Progenitor cell of endocrine pancreas (in vitro differentiated cells): Measurements from ENCODE around the gene AHCYL1. TPM values are rescaled to one million over a fixed set of nuclear protein-coding genes. Genes with fewer than 3 reads are reported as not detected.

Experiments used
- DNase-seq: peaks from one replicate; pipeline ENCODE4 v3.0.0; 2021; ENCODE audit warnings: low spot score; ENCODE audit not compliant: unreplicated experiment
- H3K27ac Mint-ChIP-seq: 2 replicates; pipeline ENCODE4 v1.8.0; 2021; ENCODE audit warnings: mild to moderate bottlenecking, moderate library complexity, mixed read lengths
- H3K27me3 Mint-ChIP-seq: 2 replicates; pipeline ENCODE4 v1.8.0; 2021; ENCODE audit warnings: mixed read lengths
- H3K36me3 Mint-ChIP-seq: 2 replicates; pipeline ENCODE4 v1.8.0; 2022; ENCODE audit warnings: mixed read lengths; ENCODE audit not compliant: insufficient read depth
- H3K4me1 Mint-ChIP-seq: 2 replicates; pipeline ENCODE4 v1.8.0; 2021; ENCODE audit warnings: low read depth, mixed read lengths
- H3K4me3 Mint-ChIP-seq: 2 replicates; pipeline ENCODE4 v1.8.0; 2021; ENCODE audit warnings: low read depth, mild to moderate bottlenecking, moderate library complexity, mixed read lengths
- H3K9me3 Mint-ChIP-seq: 2 replicates; pipeline ENCODE4 v1.8.0; 2021; ENCODE audit warnings: low read depth, mixed read lengths
- total RNA-seq: library from RNA; stranded (reverse); gene quantifications from 2 replicates; pipeline ENCODE4 v1.2.1, GENCODE V29; 2021
- TF ChIP-seq, protein P1 (sequence below): fragments of 200-600 bp; sonication (generic); IDR thresholded peaks from one replicate; pipeline ENCODE4 v1.5.0; 2021; ENCODE audit warnings: antibody characterized with exemption, mild to moderate bottlenecking; ENCODE audit not compliant: unreplicated experiment

The AHCYL1 gene
- total RNA-seq, 1 donor from 2014 or later: 90.2 TPM

DNA sequence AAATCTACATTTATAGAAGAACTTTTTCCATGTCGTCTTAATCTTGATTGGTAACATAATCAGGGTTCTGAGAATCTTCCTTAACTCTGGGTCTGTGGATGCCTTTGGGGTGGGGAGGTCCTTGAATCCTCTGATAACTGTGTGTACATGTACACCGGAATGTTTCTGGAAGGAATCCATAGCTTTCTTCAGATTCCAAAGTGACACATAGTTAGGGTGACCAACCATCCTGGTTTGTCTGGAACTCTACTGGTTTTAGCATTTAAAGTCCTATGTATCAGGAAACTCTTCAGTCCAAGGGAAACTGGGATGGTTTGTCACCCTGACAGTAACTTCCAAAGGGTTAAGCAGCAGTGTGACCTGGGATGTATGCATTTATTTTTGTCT is 66.7 kb downstream of the AHCYL1 start:
- DNase-seq: no peak
- no peak overlapping the region for H3K4me3 Mint-ChIP-seq
- no peak overlapping the region for H3K27ac Mint-ChIP-seq
- peaks cover 4% of the 10 kb centered on the region for H3K4me1 Mint-ChIP-seq
- no peaks in the 10 kb centered on the region for H3K9me3 Mint-ChIP-seq
- no peaks in the 10 kb centered on the region for H3K27me3 Mint-ChIP-seq
- H3K36me3 Mint-ChIP-seq: peaks cover 33% of the 10 kb centered on the region
- TF ChIP-seq, protein P1, sequence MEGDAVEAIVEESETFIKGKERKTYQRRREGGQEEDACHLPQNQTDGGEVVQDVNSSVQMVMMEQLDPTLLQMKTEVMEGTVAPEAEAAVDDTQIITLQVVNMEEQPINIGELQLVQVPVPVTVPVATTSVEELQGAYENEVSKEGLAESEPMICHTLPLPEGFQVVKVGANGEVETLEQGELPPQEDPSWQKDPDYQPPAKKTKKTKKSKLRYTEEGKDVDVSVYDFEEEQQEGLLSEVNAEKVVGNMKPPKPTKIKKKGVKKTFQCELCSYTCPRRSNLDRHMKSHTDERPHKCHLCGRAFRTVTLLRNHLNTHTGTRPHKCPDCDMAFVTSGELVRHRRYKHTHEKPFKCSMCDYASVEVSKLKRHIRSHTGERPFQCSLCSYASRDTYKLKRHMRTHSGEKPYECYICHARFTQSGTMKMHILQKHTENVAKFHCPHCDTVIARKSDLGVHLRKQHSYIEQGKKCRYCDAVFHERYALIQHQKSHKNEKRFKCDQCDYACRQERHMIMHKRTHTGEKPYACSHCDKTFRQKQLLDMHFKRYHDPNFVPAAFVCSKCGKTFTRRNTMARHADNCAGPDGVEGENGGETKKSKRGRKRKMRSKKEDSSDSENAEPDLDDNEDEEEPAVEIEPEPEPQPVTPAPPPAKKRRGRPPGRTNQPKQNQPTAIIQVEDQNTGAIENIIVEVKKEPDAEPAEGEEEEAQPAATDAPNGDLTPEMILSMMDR: no peak

DNA sequence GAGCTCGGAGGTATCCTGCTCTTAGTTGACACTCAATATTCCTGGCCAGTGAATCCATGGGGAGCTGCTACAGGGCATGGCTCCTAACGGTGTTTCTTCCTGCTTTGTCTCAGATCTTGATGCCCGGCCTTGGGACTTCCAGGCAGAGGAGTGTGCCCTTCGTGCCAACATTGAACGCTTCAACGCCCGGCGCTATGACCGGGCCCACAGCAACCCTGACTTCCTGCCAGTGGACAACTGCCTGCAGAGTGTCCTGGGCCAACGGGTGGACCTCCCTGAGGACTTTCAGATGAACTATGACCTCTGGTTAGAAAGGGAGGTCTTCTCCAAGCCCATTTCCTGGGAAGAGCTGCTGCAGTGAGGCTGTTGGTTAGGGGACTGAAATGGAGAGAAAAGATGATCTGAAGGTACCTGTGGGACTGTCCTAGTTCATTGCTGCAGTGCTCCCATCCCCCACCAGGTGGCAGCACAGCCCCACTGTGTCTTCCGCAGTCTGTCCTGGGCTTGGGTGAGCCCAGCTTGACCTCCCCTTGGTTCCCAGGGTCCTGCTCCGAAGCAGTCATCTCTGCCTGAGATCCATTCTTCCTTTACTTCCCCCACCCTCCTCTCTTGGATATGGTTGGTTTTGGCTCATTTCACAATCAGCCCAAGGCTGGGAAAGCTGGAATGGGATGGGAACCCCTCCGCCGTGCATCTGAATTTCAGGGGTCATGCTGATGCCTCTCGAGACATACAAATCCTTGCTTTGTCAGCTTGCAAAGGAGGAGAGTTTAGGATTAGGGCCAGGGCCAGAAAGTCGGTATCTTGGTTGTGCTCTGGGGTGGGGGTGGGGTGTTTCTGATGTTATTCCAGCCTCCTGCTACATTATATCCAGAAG is 69.2 kb downstream of the AHCYL1 start:
- no peaks in the 10 kb centered on the region for H3K9me3 Mint-ChIP-seq
- peaks cover 38% of the 10 kb centered on the region for H3K36me3 Mint-ChIP-seq
- peak; percentile 73 for DNase-seq
- TF ChIP-seq, protein P1: peak; percentile 94
- peaks cover under 1% of the 10 kb centered on the region for H3K4me1 Mint-ChIP-seq
- no peak overlapping the region for H3K27ac Mint-ChIP-seq
- no peak overlapping the region for H3K4me3 Mint-ChIP-seq
- H3K27me3 Mint-ChIP-seq: no peaks in the 10 kb centered on the region

DNA sequence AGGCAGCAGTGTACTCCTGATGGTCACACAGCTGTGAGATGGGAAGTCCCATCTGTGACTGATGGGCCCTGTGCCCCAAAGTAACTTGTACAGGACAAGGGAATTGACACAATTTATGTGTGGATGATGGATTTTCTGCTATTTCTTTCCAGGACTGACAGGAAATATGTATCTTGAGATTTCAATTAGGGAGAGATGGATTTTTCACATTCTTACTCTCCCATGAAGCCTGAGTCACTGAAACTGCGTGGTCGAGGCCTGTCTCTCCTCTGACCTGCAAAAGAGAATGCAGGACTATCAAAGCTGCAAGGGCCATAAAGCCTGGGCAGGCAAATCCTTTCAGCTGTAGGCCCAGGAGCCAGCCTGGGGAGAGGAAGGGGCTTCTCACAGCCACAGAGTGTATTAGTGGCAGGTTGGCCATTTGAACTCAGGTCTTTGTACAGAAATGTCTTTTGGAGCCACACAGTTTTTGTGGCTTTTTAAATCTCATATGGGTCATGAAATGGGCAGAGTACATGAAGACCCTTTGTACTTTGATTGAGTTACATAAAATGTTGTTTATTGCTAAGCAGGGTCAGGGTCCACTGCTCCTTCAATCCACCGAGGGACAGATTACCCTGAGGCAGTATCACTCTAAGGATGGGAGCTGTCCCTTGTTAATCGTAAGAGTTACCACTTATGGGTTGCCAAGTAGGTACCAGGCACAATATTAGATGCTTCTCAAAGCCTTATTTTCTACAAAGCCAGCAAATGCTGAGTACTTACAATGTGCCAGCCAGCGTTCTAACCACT is 71.1 kb downstream of the AHCYL1 start:
- H3K27me3 Mint-ChIP-seq: no peaks in the 10 kb centered on the region
- H3K36me3 Mint-ChIP-seq: peaks cover 43% of the 10 kb centered on the region
- H3K9me3 Mint-ChIP-seq: no peaks in the 10 kb centered on the region
- H3K4me1 Mint-ChIP-seq: no peaks in the 10 kb centered on the region
- no peak overlapping the region for H3K4me3 Mint-ChIP-seq
- no peak for DNase-seq
- TF ChIP-seq, protein P1: no peak
- H3K27ac Mint-ChIP-seq: no peak overlapping the region

DNA sequence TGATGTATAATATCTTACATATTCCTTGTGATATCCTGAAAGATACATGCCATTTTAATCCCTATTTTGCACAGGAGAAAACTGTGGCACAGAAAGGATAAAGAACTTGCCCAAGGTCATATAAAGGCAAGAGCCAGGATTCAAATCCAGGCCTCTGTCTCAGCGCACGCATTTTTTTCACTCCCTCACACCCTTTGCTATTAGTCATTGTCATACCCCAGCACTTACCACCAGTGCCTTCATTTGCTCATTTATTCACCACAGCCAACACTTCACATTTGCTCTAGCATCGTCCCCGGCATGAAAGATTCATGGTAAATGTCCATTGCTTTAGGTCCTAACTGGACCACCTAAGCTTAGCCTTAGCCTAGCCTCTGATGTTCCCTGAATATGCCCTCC is 71.7 kb downstream of the AHCYL1 start:
- TF ChIP-seq, protein P1: no peak
- Mint-ChIP-seq H3K4me1 (no peaks in the 10 kb centered on the region), H3K27ac (no peak overlapping the region), H3K36me3 (peaks cover 42% of the 10 kb centered on the region), H3K4me3 (no peak overlapping the region), H3K9me3 (no peaks in the 10 kb centered on the region), H3K27me3 (no peaks in the 10 kb centered on the region)
- DNase-seq: no peak

DNA sequence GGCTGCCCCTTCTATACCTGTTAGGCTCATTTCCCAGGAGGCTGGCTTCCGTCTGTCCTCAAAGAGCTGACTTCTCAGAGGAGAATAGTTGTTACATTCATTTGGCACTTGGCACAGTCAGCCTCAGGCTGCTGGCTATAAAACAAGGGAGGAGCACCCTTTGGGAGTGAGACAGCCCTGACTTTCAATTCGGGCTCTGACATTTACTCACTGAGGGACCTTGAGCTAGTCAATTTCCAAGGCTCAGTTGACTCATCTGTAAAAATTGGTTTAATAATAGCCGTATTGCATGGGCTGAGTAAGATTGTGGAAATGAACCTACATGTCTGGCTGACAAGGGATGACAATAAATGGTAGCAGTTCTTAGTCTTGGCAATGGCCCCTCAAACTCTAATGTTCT is 72.2 kb downstream of the AHCYL1 start:
- H3K27ac Mint-ChIP-seq: no peak overlapping the region
- H3K36me3 Mint-ChIP-seq: peaks cover 42% of the 10 kb centered on the region
- TF ChIP-seq, protein P1: no peak
- DNase-seq: no peak
- H3K27me3 Mint-ChIP-seq: no peaks in the 10 kb centered on the region
- H3K4me3 Mint-ChIP-seq: no peak overlapping the region
- no peaks in the 10 kb centered on the region for H3K4me1 Mint-ChIP-seq
- H3K9me3 Mint-ChIP-seq: no peaks in the 10 kb centered on the region
